ENCODE results near the gene ALKBH8. TPM values are rescaled to one million over a fixed set of nuclear protein-coding genes. Genes with fewer than 3 reads are reported as not detected.
"Not testable (repeated sequence)": the region's sequence is repeated elsewhere in the genome, so short reads cannot be mapped to it uniquely, and the experiment has no call there.

Gene ALKBH8
- total and polyA plus RNA-seq, 11 donors = 2.9 to 8.6 (median 6.2) TPM

DNA sequence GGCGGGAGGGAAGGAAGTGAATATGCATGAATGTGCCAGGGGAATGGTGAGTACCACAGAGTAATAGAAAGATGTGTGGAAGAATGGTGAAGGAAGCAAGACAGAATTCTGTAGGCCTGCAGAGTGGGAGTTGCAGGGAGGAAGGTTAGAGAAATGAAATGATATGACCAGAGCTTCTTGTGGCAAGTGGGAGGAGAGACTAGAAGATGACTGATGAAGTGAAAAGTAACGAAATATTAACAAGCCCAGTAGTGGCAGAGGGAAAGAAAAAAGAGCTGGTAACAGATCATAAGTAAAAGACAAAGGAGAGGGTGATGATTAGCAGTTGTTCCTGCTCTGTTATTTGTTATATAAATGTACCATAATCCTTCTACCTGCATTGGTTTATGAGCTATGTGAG lies 1.0 kb upstream of the ALKBH8 start:
- Histone ChIP-seq H3K27ac (no peak overlapping the region), H3K27me3 (peaks cover 0 to 11% (median 0%) of the 10 kb centered on the region in 9 donors), H3K36me3 (peaks cover 0 to 1% (median 0%) of the 10 kb centered on the region in 9 donors), H3K4me1 (peaks cover 0 to 29% (median 21%) of the 10 kb centered on the region in 12 donors), H3K9me3 (no peaks in the 10 kb centered on the region), H3K4me3 (no peak overlapping the region)
- WGBS, 4 donors = 90 to 92% (median 90%) methylated on average over 2 of the region's 2 CpGs
- ATAC-seq (no peak), DNase-seq (no peak)
- TF ChIP-seq POLR2A (IDR thresholded peaks at IDR 0.05) = no peak
- TF ChIP-seq CTCF (IDR thresholded peaks at IDR 0.05) = no peak
- intact Hi-C loops (cut with DNase I) = no loop called here

GRCh38 chr11:107565955-107566501 lies 493 bp upstream of the ALKBH8 start:
- H3K27ac ChIP-seq = peak overlapping the region; percentile 59 to 88 (median 74)
- 58 to 62% (median 60%) methylated on average over 9 of the region's 9 CpGs for WGBS, 4 donors

DNA sequence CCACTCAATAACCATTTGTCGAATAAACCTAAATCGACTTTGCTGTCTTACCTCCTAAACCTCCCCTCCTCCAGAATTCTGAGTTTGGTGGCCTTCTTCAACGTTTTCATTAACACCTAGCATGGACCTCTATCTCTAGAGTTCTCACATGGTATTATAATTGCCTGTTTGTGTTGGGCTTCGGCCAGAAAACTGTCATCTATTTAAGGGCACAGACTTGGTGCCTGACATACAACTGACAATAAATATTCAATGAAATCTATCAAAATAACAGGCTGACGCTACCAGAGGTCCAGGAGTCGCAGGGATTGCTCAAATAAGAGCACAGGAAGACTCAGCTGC lies 687 bp downstream of the ALKBH8 start:
- ATAC-seq (no peak), DNase-seq (no peak)
- Histone ChIP-seq H3K36me3 (peaks cover 0 to 10% (median 3%) of the 10 kb centered on the region in 9 donors), H3K27me3 (peaks cover 0 to 7% (median 0%) of the 10 kb centered on the region in 9 donors), H3K9me3 (no peaks in the 10 kb centered on the region), H3K27ac (peak overlapping the region in 10 of 12 donors; percentile 67 to 88 (median 75)), H3K4me1 (peaks cover 0 to 29% (median 21%) of the 10 kb centered on the region in 12 donors), H3K4me3 (peak overlapping the region; percentile 50 to 87 (median 80))
- WGBS, 4 donors = 10 to 13% (median 12%) methylated on average over 6 of the region's 6 CpGs
- intact Hi-C loops (cut with DNase I) = loop anchor here in 3 of 10 donors (5.0 kb wide), 2 partner anchors 122 to 127 kb away; no protein-coding TSS in a partner anchor
- TF ChIP-seq CTCF (IDR thresholded peaks at IDR 0.05) = no peak
- TF ChIP-seq POLR2A (IDR thresholded peaks at IDR 0.05) = no peak

More at GRCh38 chr11:107565955-107566501, 493 bp upstream of the ALKBH8 start:
- H3K36me3 ChIP-seq; H3K27me3 ChIP-seq; H3K9me3 ChIP-seq; intact Hi-C loops (cut with DNase I); DNase-seq: not testable (repeated sequence)
- H3K4me3 ChIP-seq = peak overlapping the region; percentile 50 to 87 (median 80)
- peak in 1 of 4 donors; percentile 10 for ATAC-seq
- peaks cover 0 to 29% (median 21%) of the 10 kb centered on the region in 12 donors for H3K4me1 ChIP-seq

DNA sequence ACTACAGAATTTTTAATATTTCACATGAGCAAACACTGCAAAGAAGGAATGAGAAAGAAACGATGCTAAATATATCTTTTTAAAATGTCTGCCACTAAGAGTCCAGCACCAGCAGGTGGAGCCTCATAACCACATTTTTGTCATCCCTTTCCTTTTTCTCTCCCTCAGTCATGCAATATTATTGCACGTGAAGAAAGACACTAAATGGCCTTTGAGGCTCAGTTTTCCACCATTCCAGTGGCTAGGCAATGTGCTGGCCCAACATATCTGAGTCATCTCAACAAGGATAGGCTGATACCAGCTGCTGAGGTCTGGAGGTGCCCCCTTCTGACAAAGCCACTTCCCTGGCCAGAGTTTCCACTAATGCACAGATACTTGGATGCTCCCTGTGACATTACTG lies 1.8 kb downstream of the ALKBH8 start:
- H3K4me3 ChIP-seq = peak overlapping the region in 2 of 12 donors; percentile 9 to 22
- no peaks in the 10 kb centered on the region for H3K9me3 ChIP-seq
- peaks cover 0 to 29% (median 21%) of the 10 kb centered on the region in 12 donors for H3K4me1 ChIP-seq
- TF ChIP-seq CTCF (IDR thresholded peaks at IDR 0.05) = peak; percentile 22 to 71 (median 52)
- no peak for TF ChIP-seq POLR2A (IDR thresholded peaks at IDR 0.05)
- DNase-seq = peak in 2 of 5 donors; percentile 15 to 25
- peaks cover 0 to 21% (median 15%) of the 10 kb centered on the region in 9 donors for H3K36me3 ChIP-seq
- intact Hi-C loops (cut with DNase I) = loop anchor here in 3 of 10 donors (5.0 kb wide), 2 partner anchors 124 to 129 kb away; no protein-coding TSS in a partner anchor
- 2 to 8% (median 5%) methylated on average over 2 of the region's 2 CpGs for WGBS, 4 donors
- H3K27me3 ChIP-seq = no peaks in the 10 kb centered on the region
- H3K27ac ChIP-seq = peak overlapping the region in 2 of 12 donors; percentile 13 to 44
- peak in 1 of 4 donors; percentile 36 for ATAC-seq

Data from heart left ventricle (tissue), 16 donors.